GM12878 (cell line): Measurements from ENCODE around the gene TSEN54.

Experiments
- CEBPZ ChIP-seq: fragments of 150-350 bp; IDR thresholded peaks from 2 replicates; pipeline ENCODE4 v1.6.1; 2016; ENCODE audit warnings: low read depth, low read length
- CTCF ChIP-seq, 3 experiments: IDR thresholded peaks in 2 of 3; conservative IDR thresholded peaks in 1 of 3; 2 replicates each; pipeline ENCODE4 v1.5.1; 2011; ENCODE audit warnings: low read depth in 3 of 3, low read length in 3 of 3, mild to moderate bottlenecking in 3 of 3, control low read depth in 2 of 3, moderate library complexity in 2 of 3, inconsistent platforms in 1 of 3, mixed read lengths in 1 of 3; ENCODE audit not compliant: control insufficient read depth in 2 of 3, insufficient read depth in 1 of 3; ENCODE audit errors: extremely low read depth in 1 of 3
- EED ChIP-seq: sonication (generic); IDR thresholded peaks from 2 replicates; pipeline ENCODE4 v1.6.1; 2016; ENCODE audit warnings: antibody characterized with exemption, low read depth
- EP300 ChIP-seq, 2 experiments: fragments of 150-350 bp in 1 of 2; IDR thresholded peaks; 2 replicates each; pipeline ENCODE4 v1.6.1; 2011 to 2012; ENCODE audit warnings: low read depth in 2 of 2, low read length in 2 of 2, borderline replicate concordance in 1 of 2, improper control_type of control experiment in 1 of 2, inconsistent platforms in 1 of 2; ENCODE audit not compliant: control insufficient read depth in 1 of 2
- EZH2 ChIP-seq: IDR thresholded peaks from 2 replicates; pipeline ENCODE4 v1.6.1; 2012; ENCODE audit warnings: low read depth, mild to moderate bottlenecking, control low read depth, inconsistent platforms, low read length, borderline replicate concordance; ENCODE audit not compliant: control insufficient read depth
- FOXM1 ChIP-seq: IDR thresholded peaks from 2 replicates; pipeline ENCODE4 v1.6.1; 2012; ENCODE audit warnings: low read depth, mild to moderate bottlenecking, inconsistent platforms, low read length, moderate library complexity
- JUND ChIP-seq: IDR thresholded peaks from 2 replicates; pipeline ENCODE4 v1.6.1; 2012; ENCODE audit warnings: low read depth, mild to moderate bottlenecking, low read length, improper control_type of control experiment, moderate library complexity
- NFIC ChIP-seq: IDR thresholded peaks from 2 replicates; pipeline ENCODE4 v1.6.1; 2012; ENCODE audit warnings: low read depth, mild to moderate bottlenecking, inconsistent platforms, low read length, moderate library complexity
- POLR2A ChIP-seq: IDR thresholded peaks from 2 replicates; pipeline ENCODE4 v1.6.1; 2011; ENCODE audit warnings: low read depth, mild to moderate bottlenecking, low read length
- POLR2AphosphoS2 ChIP-seq: IDR thresholded peaks from 2 replicates; pipeline ENCODE4 v1.6.1; 2011; ENCODE audit warnings: low read depth, mild to moderate bottlenecking, low read length, improper control_type of control experiment, moderate library complexity
- POLR2AphosphoS5 ChIP-seq: IDR thresholded peaks from 2 replicates; pipeline ENCODE4 v1.6.1; 2011; ENCODE audit warnings: mild to moderate bottlenecking, low read length, inconsistent platforms
- RAD21 ChIP-seq: IDR thresholded peaks from 2 replicates; pipeline ENCODE4 v1.6.1; 2011; ENCODE audit warnings: mild to moderate bottlenecking, low read depth, low read length, moderate library complexity; ENCODE audit not compliant: insufficient read depth
- YBX1 ChIP-seq: fragments of 450-650 bp; IDR thresholded peaks from 2 replicates; pipeline ENCODE4 v1.6.1; 2016; ENCODE audit warnings: antibody characterized with exemption
- TF ChIP-seq, protein P1 (sequence below): IDR thresholded peaks from 2 replicates; pipeline ENCODE4 v1.6.1; 2012; ENCODE audit warnings: low read length, inconsistent platforms

DNA sequence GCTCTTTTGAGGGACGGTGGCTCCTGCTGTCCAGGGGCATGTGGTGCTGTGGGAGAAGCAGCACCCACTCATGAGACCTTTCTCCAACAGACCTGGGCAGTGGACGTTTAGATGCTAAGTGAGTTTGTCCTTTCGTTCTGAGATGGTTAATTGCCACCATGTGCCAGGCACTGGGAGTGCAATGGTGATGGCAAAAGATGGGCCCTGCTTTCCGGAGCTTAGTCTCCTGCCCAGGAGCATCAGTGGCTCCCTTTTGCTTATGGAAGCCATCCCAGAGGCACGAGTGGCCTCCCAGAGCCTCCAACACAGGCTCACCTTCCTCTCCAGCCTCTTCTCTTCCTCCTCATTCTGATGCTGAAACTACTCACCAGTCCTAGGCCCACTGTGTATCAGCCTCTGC lies 29.4 kb upstream of the TSEN54 start:
- TF ChIP-seq CEBPZ (no peak), EED (no peak), EP300 (IDR thresholded peaks at IDR 0.05; ENCODE audit: borderline replicate concordance in 1 of 2, control insufficient read depth in 1 of 2, low read depth in 2 of 2, low read length in 2 of 2) (no peak), YBX1 (no peak), POLR2AphosphoS5 (no peak), NFIC (no peak), POLR2A (no peak), POLR2AphosphoS2 (no peak), CTCF (IDR thresholded peaks at IDR 0.05 in 2 of 3, conservative IDR thresholded peaks at IDR 0.05 in 1 of 3; ENCODE audit: control insufficient read depth in 2 of 3, extremely low read depth in 1 of 3, insufficient read depth in 1 of 3, low read depth in 3 of 3, low read length in 3 of 3) (no peak), RAD21 (no peak), FOXM1 (no peak), EZH2 (no peak), JUND (no peak)
- TF ChIP-seq, protein P1, sequence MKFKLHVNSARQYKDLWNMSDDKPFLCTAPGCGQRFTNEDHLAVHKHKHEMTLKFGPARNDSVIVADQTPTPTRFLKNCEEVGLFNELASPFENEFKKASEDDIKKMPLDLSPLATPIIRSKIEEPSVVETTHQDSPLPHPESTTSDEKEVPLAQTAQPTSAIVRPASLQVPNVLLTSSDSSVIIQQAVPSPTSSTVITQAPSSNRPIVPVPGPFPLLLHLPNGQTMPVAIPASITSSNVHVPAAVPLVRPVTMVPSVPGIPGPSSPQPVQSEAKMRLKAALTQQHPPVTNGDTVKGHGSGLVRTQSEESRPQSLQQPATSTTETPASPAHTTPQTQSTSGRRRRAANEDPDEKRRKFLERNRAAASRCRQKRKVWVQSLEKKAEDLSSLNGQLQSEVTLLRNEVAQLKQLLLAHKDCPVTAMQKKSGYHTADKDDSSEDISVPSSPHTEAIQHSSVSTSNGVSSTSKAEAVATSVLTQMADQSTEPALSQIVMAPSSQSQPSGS = no peak
